ENCODE results near the gene AGAP6. TPM values are rescaled to one million over a fixed set of nuclear protein-coding genes. Genes with fewer than 3 reads are reported as not detected.
"Not testable (repeated sequence)": the region's sequence is repeated elsewhere in the genome, so short reads cannot be mapped to it uniquely, and the experiment has no call there.

AGAP6 gene
- total RNA-seq, 4 donors from 2014 or later = 11.5 to 21.2 (median 18.3) TPM

DNA sequence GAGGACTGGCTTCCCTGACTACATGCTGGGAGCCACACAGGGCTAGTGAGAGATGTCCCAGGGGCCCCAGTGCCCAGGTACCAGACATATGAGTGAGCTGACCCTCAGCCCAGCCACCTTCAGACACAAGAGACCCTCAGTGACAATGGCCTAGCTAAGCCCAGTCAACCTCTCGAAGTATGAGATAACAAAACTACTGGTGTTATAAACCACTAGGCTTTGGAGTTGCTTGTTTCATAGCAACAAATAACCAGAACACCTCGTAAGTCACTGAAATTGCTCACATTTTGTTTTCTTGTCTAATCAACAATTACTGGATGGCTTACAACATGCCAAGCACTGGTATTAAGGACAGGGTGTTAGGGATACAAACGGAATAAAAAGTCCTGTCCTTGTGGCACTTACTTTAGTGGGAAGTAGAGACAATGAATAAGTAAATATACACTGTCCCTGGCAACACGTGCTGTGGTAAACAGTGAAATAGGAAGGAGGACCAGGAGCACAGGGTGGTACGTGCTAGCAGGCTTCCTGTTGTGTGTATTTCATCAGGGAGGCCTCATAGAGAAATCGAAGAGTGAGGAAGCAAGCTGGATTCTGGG is 64.7 kb downstream of the AGAP6 start:
- H3K36me3 ChIP-seq; H3K27me3 ChIP-seq; H3K9me3 ChIP-seq; H3K4me1 ChIP-seq; H3K27ac ChIP-seq; H3K4me3 ChIP-seq (replicated peaks in 1 of 3); intact Hi-C loops (cut with DNase I); DNase-seq: not testable (repeated sequence)
- whole genome bisulfite sequencing, 2 donors = 51 to 73% methylated on average over 6 of the region's 6 CpGs

DNA sequence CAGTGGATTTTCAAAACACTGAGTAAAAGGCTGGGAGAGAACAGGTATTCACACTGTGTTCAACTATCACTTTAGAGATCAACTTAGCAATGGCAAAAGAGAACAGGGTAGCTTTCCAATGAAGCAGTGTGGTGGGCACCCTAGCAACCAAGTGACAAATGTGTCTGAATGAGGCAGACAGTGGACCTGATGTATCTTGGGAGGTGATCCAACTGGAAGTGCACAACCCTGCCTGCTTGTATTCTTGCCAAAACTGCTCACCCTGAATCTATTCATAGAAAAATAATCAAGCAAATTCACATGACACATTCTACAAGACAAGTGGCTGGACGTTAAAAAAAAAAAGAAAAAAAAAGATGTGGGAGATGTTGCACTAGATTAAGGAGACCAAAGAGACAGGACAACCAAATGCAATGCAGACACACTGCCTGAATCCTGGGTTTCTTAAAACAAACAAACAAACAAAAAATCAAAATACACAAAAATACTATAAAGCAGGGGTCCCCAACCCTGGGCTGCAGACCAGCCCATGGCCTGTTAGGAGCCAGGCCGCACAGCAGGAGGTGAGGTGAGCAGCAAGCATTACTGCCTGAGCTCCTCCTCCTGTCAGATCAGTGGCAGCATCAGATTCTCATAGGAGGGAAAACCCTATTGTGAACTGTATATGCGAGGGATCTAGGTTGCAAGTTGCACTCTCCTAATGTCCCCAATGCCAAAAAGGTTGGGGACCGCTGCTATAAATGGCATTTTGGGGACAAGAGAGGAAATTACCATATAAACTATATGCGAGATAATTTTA is 67.5 kb downstream of the AGAP6 start:
- H3K36me3 ChIP-seq; H3K27me3 ChIP-seq; H3K9me3 ChIP-seq; DNase-seq; H3K27ac ChIP-seq; intact Hi-C loops (cut with DNase I); H3K4me3 ChIP-seq (replicated peaks in 1 of 3); H3K4me1 ChIP-seq: not testable (repeated sequence)
- WGBS, 2 donors = 62 to 66% methylated on average over 5 of the region's 5 CpGs

DNA sequence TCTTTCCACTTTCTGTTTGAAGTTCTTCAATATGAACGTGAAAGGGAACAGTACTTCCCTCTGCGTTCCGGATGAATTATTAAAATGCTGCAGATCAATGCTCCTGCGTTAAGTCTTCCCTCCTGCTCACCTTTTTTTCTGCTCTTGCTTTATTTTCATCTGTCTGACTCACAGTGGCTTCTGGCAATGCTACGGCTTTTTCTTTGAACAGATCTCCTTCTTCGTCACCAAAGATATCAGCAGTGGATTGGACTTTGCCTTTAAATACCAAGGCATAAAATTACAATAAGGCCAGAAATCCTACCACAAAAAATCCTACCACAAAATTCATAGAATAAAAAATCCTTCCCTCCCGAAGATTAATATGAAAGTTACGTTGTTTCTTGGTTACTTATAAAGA is 68.4 kb downstream of the AGAP6 start:
- H3K4me3 ChIP-seq (replicated peaks in 1 of 3); intact Hi-C loops (cut with DNase I); H3K4me1 ChIP-seq; H3K27ac ChIP-seq; H3K27me3 ChIP-seq; DNase-seq; H3K9me3 ChIP-seq; H3K36me3 ChIP-seq: not testable (repeated sequence)
- 85 to 86% methylated on average over 8 of the region's 8 CpGs for WGBS, 2 donors

DNA sequence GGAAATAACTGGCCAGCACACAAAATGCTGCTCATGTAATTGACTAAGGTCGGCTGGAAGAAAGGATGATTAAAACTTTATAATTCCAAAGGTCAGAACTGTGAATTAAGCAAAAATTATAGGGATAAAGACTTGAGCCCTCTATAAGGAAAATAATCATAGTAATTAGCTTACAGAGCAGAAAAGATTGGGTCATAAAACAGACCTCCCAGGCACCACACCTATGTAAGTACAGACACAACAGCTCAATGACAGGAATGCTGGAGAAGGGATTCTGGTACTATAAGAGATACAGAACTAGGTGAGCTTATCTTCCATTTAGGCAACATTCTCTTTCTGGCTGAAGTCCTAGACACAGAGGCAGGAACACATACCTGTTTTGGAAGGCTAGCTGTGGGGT is 70.5 kb downstream of the AGAP6 start:
- intact Hi-C loops (cut with DNase I); H3K36me3 ChIP-seq; H3K9me3 ChIP-seq; H3K27me3 ChIP-seq; H3K27ac ChIP-seq; H3K4me1 ChIP-seq; DNase-seq; H3K4me3 ChIP-seq (replicated peaks in 1 of 3): not testable (repeated sequence)
- WGBS, 2 donors = 74 to 86% methylated on average over 1 of the region's 1 CpG

DNA sequence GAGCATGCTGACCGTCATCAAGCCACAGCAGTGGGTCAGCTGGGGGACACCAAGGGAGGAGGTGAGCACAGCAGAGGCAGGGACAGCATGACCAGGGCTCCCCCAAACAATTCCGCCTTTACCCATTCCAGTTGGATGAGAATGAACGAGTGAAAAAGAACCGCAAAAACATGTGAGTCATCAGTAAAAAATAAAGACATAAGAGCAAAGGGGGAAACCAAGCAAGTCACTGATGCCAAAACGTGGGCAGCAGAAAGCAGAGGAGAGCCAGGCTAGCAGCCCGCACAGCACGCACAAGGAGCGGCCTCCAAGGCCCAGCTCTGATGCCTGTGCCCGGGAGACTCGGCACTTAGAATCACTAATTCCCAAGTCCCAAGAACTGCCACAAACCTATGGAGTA is 71.7 kb downstream of the AGAP6 start:
- H3K4me1 ChIP-seq; H3K27me3 ChIP-seq; H3K27ac ChIP-seq; H3K9me3 ChIP-seq; DNase-seq; H3K4me3 ChIP-seq (replicated peaks in 1 of 3); H3K36me3 ChIP-seq; intact Hi-C loops (cut with DNase I): not testable (repeated sequence)
- 81 to 86% methylated on average over 10 of the region's 10 CpGs for WGBS, 2 donors

Small RNAs within 50 kb of the gene (small RNA-seq; reads per million reads assigned to genes)
- gene RNA5SP317 (not detected), gene SNORA74C-2 (not detected)

Other genes with a start within 250 kb of the AGAP6 start
- gene OGDHL, start 226.1 kb upstream of the AGAP6 start, total RNA-seq = 100 to 1,000 TPM in 1 of 4 donors, 10 to 100 TPM in 3; 24.3 to 113 (median 70.0) TPM
- gene PARG, start 46.4 kb upstream of the AGAP6 start, total RNA-seq = 10 to 100 TPM; 22.0 to 32.4 (median 23.5) TPM
- 10 to 100 TPM; 18.9 to 48.9 (median 25.0) TPM for gene TIMM23B, start 46.4 kb upstream of the AGAP6 start, total RNA-seq
- 10 to 100 TPM; 29.2 to 42.2 (median 37.1) TPM for gene WASHC2A, start 79.5 kb downstream of the AGAP6 start, total RNA-seq